RWPE2 (cell line): ENCODE measurements around the gene C1orf115.
"Not testable (repeated sequence)": the region's sequence is repeated elsewhere in the genome, so short reads cannot be mapped to it uniquely, and the experiment has no call there.

Source experiments
- ATAC-seq: fragments of 200-7000 bp; cut with Tn5 transposase; 3 replicates; pipeline ENCODE4 v1.9.1; 2021; ENCODE audit warnings: low read depth
- DNase-seq: peaks from one replicate; pipeline ENCODE4 v3.0.0-alpha.2; 2020; ENCODE audit warnings: low spot score
- H3K27ac ChIP-seq: fragments of 450-650 bp; 2 replicates; pipeline ENCODE4 v1.5.1; 2017; ENCODE audit warnings: mild to moderate bottlenecking; ENCODE audit not compliant: poor library complexity, severe bottlenecking
- H3K27me3 ChIP-seq: fragments of 250-450 bp; sonication (Bioruptor Pico); 2 replicates; pipeline ENCODE4 v1.5.1; 2021; ENCODE audit warnings: mild to moderate bottlenecking, moderate library complexity; ENCODE audit not compliant: insufficient read depth, poor library complexity, severe bottlenecking
- H3K36me3 ChIP-seq: fragments of 250-450 bp; sonication (Bioruptor Pico); 2 replicates; pipeline ENCODE4 v1.5.1; 2020; ENCODE audit warnings: low read depth, mild to moderate bottlenecking, moderate library complexity
- H3K4me1 ChIP-seq: fragments of 250-450 bp; sonication (Bioruptor Pico); 2 replicates; pipeline ENCODE4 v1.5.1; 2021; ENCODE audit warnings: mild to moderate bottlenecking, moderate library complexity; ENCODE audit not compliant: insufficient read depth, poor library complexity, severe bottlenecking
- H3K4me3 ChIP-seq: fragments of 250-450 bp; sonication (Bioruptor Pico); 2 replicates; pipeline ENCODE4 v1.5.1; 2021; ENCODE audit warnings: mild to moderate bottlenecking, moderate library complexity; ENCODE audit not compliant: severe bottlenecking
- H3K9me3 ChIP-seq: fragments of 250-450 bp; sonication (Bioruptor Pico); 2 replicates; pipeline ENCODE4 v1.5.1; 2021; ENCODE audit warnings: mild to moderate bottlenecking, moderate library complexity; ENCODE audit not compliant: severe bottlenecking
- TF ChIP-seq, protein P1 (sequence below): fragments of 450-650 bp; IDR thresholded peaks from one replicate; pipeline ENCODE4 v1.5.1; 2017; ENCODE audit warnings: mild to moderate bottlenecking, moderate library complexity; ENCODE audit not compliant: poor library complexity, severe bottlenecking

The C1orf115 gene

DNA sequence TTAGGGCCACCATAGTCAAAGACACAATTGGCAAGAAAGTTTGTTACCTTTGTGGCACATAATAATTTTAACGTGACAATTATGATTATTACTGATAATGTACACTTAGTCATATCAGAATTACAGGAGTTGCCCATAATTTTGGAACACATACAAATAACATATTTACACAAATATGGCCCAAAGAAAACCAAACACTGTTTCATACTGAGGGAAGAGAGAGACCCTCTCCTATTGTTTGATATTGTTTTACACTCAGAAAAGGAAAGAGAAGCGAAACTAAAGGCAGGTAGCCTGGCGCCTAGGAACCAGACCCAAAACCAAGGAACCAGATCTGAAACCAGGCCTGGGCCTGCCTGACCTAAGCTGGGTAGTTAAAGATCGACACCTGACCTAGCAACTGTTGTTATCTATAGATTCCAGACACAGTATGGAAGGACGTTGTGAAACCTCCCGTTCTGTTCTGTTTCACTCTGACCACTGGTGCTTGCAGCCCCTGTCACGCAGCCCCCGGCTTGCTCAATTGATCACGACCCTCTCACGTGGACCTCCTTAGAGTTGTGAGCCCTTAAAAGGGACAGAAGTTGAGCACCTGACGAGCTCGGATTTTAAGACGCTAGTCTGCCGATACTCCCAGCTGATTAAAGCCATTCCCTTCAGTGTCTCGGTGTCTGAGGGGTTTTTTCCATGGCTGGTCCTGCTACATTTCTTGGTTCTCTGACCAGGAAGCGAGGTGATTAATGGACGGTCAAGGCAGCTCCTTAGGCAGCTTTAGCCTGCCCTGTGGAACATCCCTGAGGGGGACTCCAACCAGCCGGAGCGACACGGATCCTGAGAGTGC is 27.9 kb downstream of the C1orf115 start:
- TF ChIP-seq, protein P1, sequence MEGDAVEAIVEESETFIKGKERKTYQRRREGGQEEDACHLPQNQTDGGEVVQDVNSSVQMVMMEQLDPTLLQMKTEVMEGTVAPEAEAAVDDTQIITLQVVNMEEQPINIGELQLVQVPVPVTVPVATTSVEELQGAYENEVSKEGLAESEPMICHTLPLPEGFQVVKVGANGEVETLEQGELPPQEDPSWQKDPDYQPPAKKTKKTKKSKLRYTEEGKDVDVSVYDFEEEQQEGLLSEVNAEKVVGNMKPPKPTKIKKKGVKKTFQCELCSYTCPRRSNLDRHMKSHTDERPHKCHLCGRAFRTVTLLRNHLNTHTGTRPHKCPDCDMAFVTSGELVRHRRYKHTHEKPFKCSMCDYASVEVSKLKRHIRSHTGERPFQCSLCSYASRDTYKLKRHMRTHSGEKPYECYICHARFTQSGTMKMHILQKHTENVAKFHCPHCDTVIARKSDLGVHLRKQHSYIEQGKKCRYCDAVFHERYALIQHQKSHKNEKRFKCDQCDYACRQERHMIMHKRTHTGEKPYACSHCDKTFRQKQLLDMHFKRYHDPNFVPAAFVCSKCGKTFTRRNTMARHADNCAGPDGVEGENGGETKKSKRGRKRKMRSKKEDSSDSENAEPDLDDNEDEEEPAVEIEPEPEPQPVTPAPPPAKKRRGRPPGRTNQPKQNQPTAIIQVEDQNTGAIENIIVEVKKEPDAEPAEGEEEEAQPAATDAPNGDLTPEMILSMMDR: no peak
- DNase-seq (no peak), ATAC-seq (no peak)
- Histone ChIP-seq H3K9me3 (no peaks in the 10 kb centered on the region), H3K27me3 (no peaks in the 10 kb centered on the region), H3K4me3 (no peak overlapping the region), H3K36me3 (no peaks in the 10 kb centered on the region), H3K4me1 (no peaks in the 10 kb centered on the region), H3K27ac (no peak overlapping the region)

DNA sequence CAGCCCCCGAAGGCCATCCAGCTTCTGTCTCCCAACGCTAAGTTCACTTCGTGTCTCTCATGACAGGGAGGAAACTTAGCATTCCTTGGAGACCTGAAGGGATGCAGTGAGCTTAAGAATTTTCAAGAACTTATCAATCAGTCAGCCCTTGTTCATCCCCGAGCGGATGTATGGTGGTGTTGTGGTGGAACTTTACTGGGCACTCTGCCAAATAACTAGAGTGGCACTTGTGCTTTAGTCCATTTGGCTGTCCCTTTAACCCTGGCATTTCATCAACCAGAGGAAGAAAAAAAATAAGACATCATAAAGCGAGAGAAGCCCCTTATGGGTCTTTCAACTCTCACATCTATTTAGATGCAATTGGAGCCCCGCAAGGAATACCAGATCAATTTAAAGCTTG is 31.1 kb downstream of the C1orf115 start:
- not testable (repeated sequence) for DNase-seq, H3K36me3 ChIP-seq

DNA sequence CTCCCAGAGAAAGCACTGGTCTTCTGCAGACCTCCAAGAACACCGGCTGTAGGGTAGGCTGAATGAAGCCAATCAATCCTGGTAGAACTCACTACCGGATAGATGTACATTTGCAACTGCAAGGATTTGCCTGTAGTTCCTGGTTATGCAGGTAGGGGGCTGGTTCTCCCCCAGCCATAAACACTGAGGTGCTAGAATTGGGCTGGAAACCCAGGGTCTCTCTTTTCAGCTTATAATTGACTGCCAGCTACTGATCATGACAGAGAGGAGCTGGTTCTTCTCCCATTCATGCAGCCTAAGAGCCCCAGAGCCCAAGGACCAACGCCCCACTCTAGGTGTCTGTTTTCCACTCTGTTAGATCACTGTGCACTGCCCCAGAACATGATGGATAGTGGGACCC is 36.5 kb downstream of the C1orf115 start:
- ATAC-seq: no peak
- no peaks in the 10 kb centered on the region for H3K27me3 ChIP-seq
- H3K4me3 ChIP-seq: no peak overlapping the region
- no peaks in the 10 kb centered on the region for H3K9me3 ChIP-seq
- H3K36me3 ChIP-seq: no peaks in the 10 kb centered on the region
- no peak overlapping the region for H3K27ac ChIP-seq
- H3K4me1 ChIP-seq: no peaks in the 10 kb centered on the region
- DNase-seq: no peak
- TF ChIP-seq, protein P1: no peak

More for the DNA sequence above, 31.1 kb downstream of the C1orf115 start:
- H3K9me3 ChIP-seq, H3K27ac ChIP-seq, H3K4me3 ChIP-seq, H3K4me1 ChIP-seq, H3K27me3 ChIP-seq, ATAC-seq: not testable (repeated sequence)

DNA sequence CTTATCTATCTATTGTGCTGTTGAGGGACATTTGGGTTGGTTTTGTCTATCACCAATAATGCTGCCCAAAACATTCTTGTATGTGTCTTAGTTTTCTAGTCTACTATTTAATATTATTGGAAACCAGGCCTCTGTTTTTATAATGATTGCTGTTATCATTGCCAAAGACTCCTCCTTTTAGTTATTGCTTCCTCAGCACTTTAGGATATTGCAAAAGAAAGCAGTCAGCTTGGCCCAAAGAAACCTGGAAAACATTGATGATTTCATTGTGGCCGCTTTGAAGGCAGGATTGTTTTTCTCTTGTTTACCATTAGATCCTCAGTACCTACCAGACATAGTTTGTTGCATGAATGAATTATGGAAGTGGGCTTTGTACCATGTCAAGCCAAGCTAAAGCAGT is 37.4 kb downstream of the C1orf115 start:
- TF ChIP-seq, protein P1: no peak
- H3K27me3 ChIP-seq: no peaks in the 10 kb centered on the region
- DNase-seq: no peak
- H3K4me3 ChIP-seq: no peak overlapping the region
- H3K36me3 ChIP-seq: no peaks in the 10 kb centered on the region
- H3K4me1 ChIP-seq: peaks cover under 1% of the 10 kb centered on the region
- H3K9me3 ChIP-seq: no peaks in the 10 kb centered on the region
- H3K27ac ChIP-seq: no peak overlapping the region
- no peak for ATAC-seq

DNA sequence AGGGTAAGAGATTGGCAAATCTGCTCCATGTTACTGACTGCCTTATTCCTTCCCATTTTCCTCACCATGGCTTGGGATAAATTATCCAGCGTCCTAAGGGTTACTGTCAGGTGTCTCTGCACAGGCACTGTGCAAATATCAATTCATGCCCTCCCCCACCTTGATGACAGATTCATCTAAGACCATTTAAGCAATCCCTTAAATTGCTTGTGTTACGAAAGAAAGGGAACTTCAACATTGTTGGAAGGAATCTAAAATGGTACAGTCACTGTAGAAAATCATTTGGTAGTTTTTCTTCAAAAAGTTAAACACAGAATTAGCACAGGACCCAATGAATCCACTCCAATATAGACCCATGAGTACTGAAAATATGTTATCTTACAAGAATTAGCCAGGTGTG is 40.3 kb downstream of the C1orf115 start:
- H3K27ac ChIP-seq: no peak overlapping the region
- H3K27me3 ChIP-seq: no peaks in the 10 kb centered on the region
- ATAC-seq (no peak), DNase-seq (no peak)
- no peak overlapping the region for H3K4me3 ChIP-seq
- no peaks in the 10 kb centered on the region for H3K9me3 ChIP-seq
- TF ChIP-seq, protein P1: no peak
- H3K4me1 ChIP-seq: peaks cover 6% of the 10 kb centered on the region
- H3K36me3 ChIP-seq: no peaks in the 10 kb centered on the region
